ENCODE data around the gene PHACTR1. TPM values are rescaled to one million over a fixed set of nuclear protein-coding genes. Genes with fewer than 3 reads are reported as not detected.
A peak's percentile ranks its signal among the peaks of the same experiment; 100 is the strongest.

PHACTR1 gene
- total RNA-seq, 1 experiment from 2014 or later, result not detected

- no TSS peak for BruUV-seq (replicated peaks)
- H3K36me3 ChIP-seq (ENCODE audit: low read depth, low read length), result no peaks in the 10 kb centered on the region
- no peaks in the 10 kb centered on the region for H3F3A ChIP-seq (ENCODE audit: low read length, unreplicated experiment)
- POLR2A ChIA-PET (ENCODE audit: unreplicated experiment), result interaction anchor here (0.7 kb wide), 1 partner anchor 64 kb away, joined by 3 read pairs; no protein-coding TSS in a partner anchor
- peak; percentile 71 for DNase-seq
- H3K27me3 ChIP-seq (ENCODE audit: low read length), result 0 out of 2 replicates have a peak, but pooled peaks cover 4% of the 10 kb centered on the region
- no peaks in the 10 kb centered on the region for H3K9me2 ChIP-seq (replicated peaks; ENCODE audit: low read length)
- no peak overlapping the region for H3K4me3 ChIP-seq (ENCODE audit: low read length)
- H3K27ac ChIP-seq (ENCODE audit: low read length), result no peak overlapping the region
- TF ChIP-seq EZH2phosphoT487 (IDR thresholded peaks at IDR 0.05; ENCODE audit: borderline replicate concordance, low read length), result no peak
- TF ChIP-seq EZH2 (IDR thresholded peaks at IDR 0.05; ENCODE audit: low read length, unreplicated experiment), result no peak
- ATAC-seq, result no peak
- intact Hi-C loops (cut with micrococcal nuclease), result no loop called here
- H3K79me2 ChIP-seq (ENCODE audit: low read length), result no peaks in the 10 kb centered on the region
- H4K20me1 ChIP-seq (ENCODE audit: low read length), result no peaks in the 10 kb centered on the region
- H3K9me3 ChIP-seq (ENCODE audit: low read length), result no peaks in the 10 kb centered on the region
- no peak overlapping the region for H2AFZ ChIP-seq (ENCODE audit: low read length)
- H3K9ac ChIP-seq (ENCODE audit: low read length), result no peak overlapping the region
- CTCF ChIA-PET, result no interaction called here
- no peak overlapping the region for H3K4me2 ChIP-seq (ENCODE audit: low read length)
- no peaks in the 10 kb centered on the region for H3K4me1 ChIP-seq (ENCODE audit: insufficient read depth, low read length)
Observed at GRCh38 chr6:13268913-13269518, 552.4 kb downstream of the PHACTR1 start.

DNA sequence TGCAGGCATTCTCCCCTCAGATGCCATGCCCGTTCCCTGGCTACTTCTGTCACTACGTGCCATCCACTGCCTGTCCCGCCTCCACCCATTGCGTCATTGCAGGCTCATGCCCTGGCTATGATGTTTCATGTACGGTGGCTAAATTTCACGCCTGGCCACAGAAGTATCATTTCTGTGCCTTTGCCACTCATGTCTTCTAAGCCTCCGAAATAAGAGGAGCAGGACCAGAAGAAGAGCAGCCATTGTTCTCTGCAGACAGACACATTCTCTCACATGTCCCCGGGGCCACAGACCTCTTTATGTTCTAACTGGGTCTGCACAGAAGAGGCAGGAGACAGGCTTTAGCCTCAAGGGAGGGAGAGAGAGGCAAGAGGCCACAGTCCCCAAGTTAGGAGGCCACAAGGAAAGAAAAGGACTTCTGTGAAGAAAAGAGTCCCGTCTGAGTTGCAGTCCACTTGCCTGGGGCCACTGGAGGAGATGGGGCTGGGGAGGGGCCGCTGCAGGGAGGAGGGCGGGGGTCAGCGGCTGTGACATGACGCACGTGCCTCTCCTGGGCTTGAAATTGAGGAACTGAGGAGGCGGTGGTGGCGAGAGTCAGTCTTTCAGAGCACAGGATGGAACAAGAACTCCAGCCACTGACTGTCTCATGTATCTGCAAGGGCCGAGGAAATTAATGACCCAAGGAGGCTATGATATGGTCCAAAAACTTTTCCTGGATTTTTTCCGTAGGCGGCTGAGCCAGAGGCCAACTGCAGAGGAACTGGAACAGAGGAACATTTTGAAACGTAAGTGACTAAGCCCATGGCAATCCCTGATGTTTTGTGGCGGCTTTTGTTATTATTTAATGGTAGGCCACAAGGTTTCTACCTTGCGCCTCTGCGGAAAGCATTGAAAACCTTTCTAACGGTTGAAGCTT lies 555.8 kb downstream of the PHACTR1 start:
- no peaks in the 10 kb centered on the region for H3K9me3 ChIP-seq (ENCODE audit: low read length)
- no peaks in the 10 kb centered on the region for H3K36me3 ChIP-seq (ENCODE audit: low read depth, low read length)
- no peaks in the 10 kb centered on the region for H4K20me1 ChIP-seq (ENCODE audit: low read length)
- no peaks in the 10 kb centered on the region for H3K4me1 ChIP-seq (ENCODE audit: insufficient read depth, low read length)
- no TSS peak for BruUV-seq (replicated peaks)
- POLR2A ChIA-PET (ENCODE audit: unreplicated experiment), result no interaction called here
- intact Hi-C loops (cut with micrococcal nuclease), result no loop called here
- H3K27me3 ChIP-seq (ENCODE audit: low read length), result 0 out of 2 replicates have a peak, but pooled peaks cover 4% of the 10 kb centered on the region
- H3K4me2 ChIP-seq (ENCODE audit: low read length), result no peak overlapping the region
- CTCF ChIA-PET, result no interaction called here
- no peak for ATAC-seq
- no peak overlapping the region for H3K4me3 ChIP-seq (ENCODE audit: low read length)
- DNase-seq, result no peak
- no peak overlapping the region for H3K9ac ChIP-seq (ENCODE audit: low read length)
- H3F3A ChIP-seq (ENCODE audit: low read length, unreplicated experiment), result no peaks in the 10 kb centered on the region
- no peak overlapping the region for H3K27ac ChIP-seq (ENCODE audit: low read length)
- H3K79me2 ChIP-seq (ENCODE audit: low read length), result no peaks in the 10 kb centered on the region
- H2AFZ ChIP-seq (ENCODE audit: low read length), result no peak overlapping the region
- no peak for TF ChIP-seq EZH2phosphoT487 (IDR thresholded peaks at IDR 0.05; ENCODE audit: borderline replicate concordance, low read length)
- TF ChIP-seq EZH2 (IDR thresholded peaks at IDR 0.05; ENCODE audit: low read length, unreplicated experiment), result no peak
- TF ChIP-seq, protein P1, sequence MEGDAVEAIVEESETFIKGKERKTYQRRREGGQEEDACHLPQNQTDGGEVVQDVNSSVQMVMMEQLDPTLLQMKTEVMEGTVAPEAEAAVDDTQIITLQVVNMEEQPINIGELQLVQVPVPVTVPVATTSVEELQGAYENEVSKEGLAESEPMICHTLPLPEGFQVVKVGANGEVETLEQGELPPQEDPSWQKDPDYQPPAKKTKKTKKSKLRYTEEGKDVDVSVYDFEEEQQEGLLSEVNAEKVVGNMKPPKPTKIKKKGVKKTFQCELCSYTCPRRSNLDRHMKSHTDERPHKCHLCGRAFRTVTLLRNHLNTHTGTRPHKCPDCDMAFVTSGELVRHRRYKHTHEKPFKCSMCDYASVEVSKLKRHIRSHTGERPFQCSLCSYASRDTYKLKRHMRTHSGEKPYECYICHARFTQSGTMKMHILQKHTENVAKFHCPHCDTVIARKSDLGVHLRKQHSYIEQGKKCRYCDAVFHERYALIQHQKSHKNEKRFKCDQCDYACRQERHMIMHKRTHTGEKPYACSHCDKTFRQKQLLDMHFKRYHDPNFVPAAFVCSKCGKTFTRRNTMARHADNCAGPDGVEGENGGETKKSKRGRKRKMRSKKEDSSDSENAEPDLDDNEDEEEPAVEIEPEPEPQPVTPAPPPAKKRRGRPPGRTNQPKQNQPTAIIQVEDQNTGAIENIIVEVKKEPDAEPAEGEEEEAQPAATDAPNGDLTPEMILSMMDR (conservative IDR thresholded peaks at IDR 0.05; ENCODE audit: low read depth, low read length), result no peak
- H3K9me2 ChIP-seq (replicated peaks; ENCODE audit: low read length), result no peaks in the 10 kb centered on the region

DNA sequence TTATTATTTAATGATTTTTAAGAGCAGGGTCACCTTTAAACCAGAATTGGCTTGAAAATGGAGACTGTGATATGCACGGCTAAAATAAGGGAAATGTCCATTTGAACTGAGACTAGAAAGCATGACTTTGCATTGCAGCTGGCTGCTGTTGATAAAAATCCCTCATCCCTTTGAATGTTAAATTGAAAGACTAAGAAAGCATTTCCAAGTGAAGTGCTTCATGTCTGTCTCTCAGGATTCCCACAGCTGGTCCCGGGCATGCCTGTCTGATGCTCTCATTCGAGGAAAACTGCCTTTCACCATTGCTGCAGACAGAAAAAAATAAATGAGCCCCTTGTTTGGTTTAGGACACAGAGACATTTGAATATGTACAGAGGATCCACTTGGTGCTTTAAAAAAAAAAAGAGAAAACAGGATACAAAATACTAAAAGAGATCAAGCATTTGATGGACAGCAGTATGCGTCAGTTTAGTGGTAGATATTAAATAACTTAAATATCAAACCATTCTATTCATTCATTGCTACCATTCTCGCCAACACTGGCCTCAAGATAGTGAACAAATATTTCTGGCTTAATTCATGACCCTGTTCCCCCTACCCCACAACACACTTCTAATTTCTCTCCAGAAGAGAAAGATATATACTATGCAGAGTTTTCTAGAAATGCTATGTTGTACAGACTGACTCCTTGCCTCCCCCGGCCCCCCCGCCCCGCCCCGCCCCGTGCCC lies 556.8 kb downstream of the PHACTR1 start:
- no peak for TF ChIP-seq EZH2 (IDR thresholded peaks at IDR 0.05; ENCODE audit: low read length, unreplicated experiment)
- no peak for TF ChIP-seq EZH2phosphoT487 (IDR thresholded peaks at IDR 0.05; ENCODE audit: borderline replicate concordance, low read length)
- TF ChIP-seq, protein P1 (conservative IDR thresholded peaks at IDR 0.05; ENCODE audit: low read depth, low read length), result no peak
- Histone ChIP-seq H3K79me2 (ENCODE audit: low read length) (no peaks in the 10 kb centered on the region), H3K9me2 (replicated peaks; ENCODE audit: low read length) (no peaks in the 10 kb centered on the region), H3K4me1 (ENCODE audit: insufficient read depth, low read length) (no peaks in the 10 kb centered on the region), H3K9ac (ENCODE audit: low read length) (no peak overlapping the region), H3K9me3 (ENCODE audit: low read length) (no peaks in the 10 kb centered on the region), H3F3A (ENCODE audit: low read length, unreplicated experiment) (no peaks in the 10 kb centered on the region), H3K4me3 (ENCODE audit: low read length) (no peak overlapping the region), H3K36me3 (ENCODE audit: low read depth, low read length) (no peaks in the 10 kb centered on the region), H4K20me1 (ENCODE audit: low read length) (no peaks in the 10 kb centered on the region), H3K4me2 (ENCODE audit: low read length) (no peak overlapping the region), H2AFZ (ENCODE audit: low read length) (no peak overlapping the region), H3K27me3 (ENCODE audit: low read length) (0 out of 2 replicates have a peak, but pooled peaks cover 4% of the 10 kb centered on the region), H3K27ac (ENCODE audit: low read length) (no peak overlapping the region)
- POLR2A ChIA-PET (ENCODE audit: unreplicated experiment), result no interaction called here
- intact Hi-C loops (cut with micrococcal nuclease), result no loop called here
- no peak for DNase-seq
- BruUV-seq (replicated peaks), result no TSS peak
- no peak for ATAC-seq
- CTCF ChIA-PET, result no interaction called here

Measured in PC-3 (cell line).